Right lobe of liver (tissue), 6 donors: ENCODE measurements around the gene TAF3. TPM values are rescaled to one million over a fixed set of nuclear protein-coding genes. Genes with fewer than 3 reads are reported as not detected.
"Not testable (repeated sequence)": the region's sequence is repeated elsewhere in the genome, so short reads cannot be mapped to it uniquely, and the experiment has no call there.

Experiments
- ATAC-seq, 4 donors: fragments of 200-7000 bp; cut with Tn5 transposase; one replicate each; pipeline ENCODE4 v1.9.1; 2020; ENCODE audit warnings: mild to moderate bottlenecking in 4 of 4, moderate library complexity in 4 of 4
- DNase-seq, 3 donors: peaks; one replicate each; pipeline ENCODE4 v3.0.0-alpha.2; 2020
- H3K27ac ChIP-seq, 3 donors: fragments of 200-600 bp; one replicate each; pipeline ENCODE4 v1.8.0; 2022
- H3K27me3 ChIP-seq, 2 donors: fragments of 200-600 bp; one replicate each; pipeline ENCODE4 v1.8.0; 2022
- H3K36me3 ChIP-seq, 4 donors: fragments of 200-600 bp; sonication (generic) in 1 of 4; one replicate each; pipeline versions ENCODE4 v1.5.1 to v1.8.0; 2017 to 2022; ENCODE audit warnings: control low read depth in 1 of 4
- H3K4me1 ChIP-seq, 4 donors: fragments of 200-600 bp; sonication (generic) in 1 of 4; one replicate each; pipeline versions ENCODE4 v1.5.1 to v1.8.0; 2017 to 2022; ENCODE audit warnings: control low read depth in 1 of 4
- H3K4me3 ChIP-seq, 3 donors: fragments of 200-600 bp; one replicate each; pipeline ENCODE4 v1.8.0; 2022
- H3K9me3 ChIP-seq, 4 donors: fragments of 200-600 bp; sonication (generic) in 1 of 4; one replicate each; pipeline versions ENCODE4 v1.5.1 to v1.8.0; 2017 to 2022; ENCODE audit warnings: control low read depth in 1 of 4
- CTCF ChIP-seq, 4 donors: fragments of 200-600 bp in 3 of 4; fragments of 450-650 bp in 1 of 4; IDR thresholded peaks; one replicate each; pipeline versions ENCODE4 v1.5.1 to v1.8.0; 2016 to 2022; ENCODE audit warnings: antibody characterized with exemption in 4 of 4, mild to moderate bottlenecking in 2 of 4
- POLR2A ChIP-seq: fragments of 450-650 bp; IDR thresholded peaks from one replicate; pipeline ENCODE4 v1.6.1; 2017; ENCODE audit warnings: antibody characterized with exemption, mild to moderate bottlenecking
- WGBS: methylation state at CpG from one replicate; pipeline ENCODE4 v1.1.6; 2018; ENCODE audit warnings: low coverage, low lambda C conversion rate; ENCODE audit not compliant: insufficient coverage; ENCODE audit errors: missing lambda C conversion rate; 5-methylcytosine and 5-hydroxymethylcytosine counted together
- intact Hi-C, 2 donors: fragments of 100-400 bp; cut with DNase I; formaldehyde crosslinking; loops; one replicate each; pipeline versions ENCODE4 v1.11.2 to v1.14.1; 2022
- long read RNA-seq: library from polyadenylated mRNA; unstranded; transcript quantifications from one replicate; pipeline ENCODE4 v2.0.0, GENCODE V29; 2019
- total RNA-seq, 6 experiments: library from RNA; depleted of rRNA in 2 of 6; stranded (reverse); fragments of >200 nt in 2 of 6; fragmentation: NEBNext Ultra II Directional in 3 of 6; extraction: Animal tissue kit (Norgen Biotek cat#: 25700) in 3 of 6; gene quantifications; one replicate each; pipeline versions ENCODE4 v1.1.0 to v1.2.4, GENCODE V29; 2016 to 2023
- donor health status: DM: no; HTN: yes; CAD: no.
- donor health status: DM: no; HTN: no; CAD: no.
- donor health status: DM: no; HTN: no; CAD: no.
- donor health status: DM: no; HTN: yes; CAD: no.
- donor health status: DM: no; HTN: yes; CAD: no.

Gene TAF3
- total RNA-seq, result 1 to 10 TPM; 1.9 to 3.5 (median 3.0) TPM
- long read RNA-seq, partial matches to known transcripts, result 1 of 2 reads
- long read RNA-seq, other reads (novel, unspliced or antisense), result 1 of 2 reads

GRCh38 chr10:7818295-7819120, at the start of gene TAF3:
Gene TAF3, plus strand, starts transcription at chr10:7818505. Its CDS starts 205 bp downstream, at chr10:7818710.
- intact Hi-C loops, result no loop called here
- 0% methylated on average over 11 of the region's 77 CpGs for WGBS
- Histone ChIP-seq H3K4me3 (peak within 1 kb of the TSS; percentile 89 to 99 (median 98)), H3K4me1 (peaks cover 0 to 8% (median 4%) of the 10 kb centered on the region in 4 donors), H3K27me3 (no peaks in the 10 kb centered on the region), H3K27ac (peak within 1 kb of the TSS; percentile 43 to 54 (median 43)), H3K36me3 (no peaks in the 10 kb centered on the region), H3K9me3 (no peaks in the 10 kb centered on the region)
- peak; percentile 94 to 95 (median 95) for DNase-seq
- ATAC-seq, result peak; percentile 96 to 98 (median 98)
- TF ChIP-seq POLR2A, result peak; percentile 66
- no peak for TF ChIP-seq CTCF (IDR thresholded peaks at IDR 0.05)

GRCh38 chr10:7773845-7774801, 44.2 kb upstream of the TAF3 start:
- H3K4me1 ChIP-seq, result peaks cover 0 to 12% (median 3%) of the 10 kb centered on the region in 4 donors
- H3K9me3 ChIP-seq, result no peaks in the 10 kb centered on the region
- peak overlapping the region in 1 of 3 donors; percentile 9 for H3K27ac ChIP-seq
- intact Hi-C loops, result no loop called here
- ATAC-seq (peak; percentile 95 to 98 (median 96)), DNase-seq (peak; percentile 80 to 91 (median 84))
- no peaks in the 10 kb centered on the region for H3K27me3 ChIP-seq
- H3K36me3 ChIP-seq, result peaks cover 0 to 32% (median 8%) of the 10 kb centered on the region in 4 donors
- no peak overlapping the region for H3K4me3 ChIP-seq
- TF ChIP-seq POLR2A (no peak), CTCF (IDR thresholded peaks at IDR 0.05) (no peak)
- WGBS, result 30% methylated on average over 10 of the region's 10 CpGs

GRCh38 chr10:7776777-7777176, 41.5 kb upstream of the TAF3 start:
- WGBS, result no CpG with 5 or more reads among the region's 2 CpGs
- H3K9me3 ChIP-seq, result no peaks in the 10 kb centered on the region
- intact Hi-C loops, result no loop called here
- ATAC-seq (peak in 2 of 4 donors; percentile 69 to 78), DNase-seq (no peak)
- H3K4me1 ChIP-seq, result peaks cover 0 to 12% (median 3%) of the 10 kb centered on the region in 4 donors
- peaks cover 0 to 41% (median 9%) of the 10 kb centered on the region in 4 donors for H3K36me3 ChIP-seq
- TF ChIP-seq CTCF (IDR thresholded peaks at IDR 0.05) (no peak), POLR2A (no peak)
- no peak overlapping the region for H3K27ac ChIP-seq
- no peaks in the 10 kb centered on the region for H3K27me3 ChIP-seq
- H3K4me3 ChIP-seq, result no peak overlapping the region

GRCh38 chr10:7782194-7782593, 36.1 kb upstream of the TAF3 start:
- DNase-seq, H3K27me3 ChIP-seq, H3K27ac ChIP-seq, intact Hi-C loops, ATAC-seq, H3K9me3 ChIP-seq, H3K4me1 ChIP-seq, H3K4me3 ChIP-seq: not testable (repeated sequence)
- WGBS, result 88% methylated on average over 6 of the region's 6 CpGs
- H3K36me3 ChIP-seq, result peaks cover 0 to 28% (median 9%) of the 10 kb centered on the region in 4 donors
